ENCODE results near the gene SYCP3. TPM values are rescaled to one million over a fixed set of nuclear protein-coding genes. Genes with fewer than 3 reads are reported as not detected.
A peak's percentile ranks its signal among the peaks of the same experiment; 100 is the strongest.

The SYCP3 gene
- polyA plus RNA-seq, 1 of the 3 experiments (the other 2 are of a cell fraction), result 0.07 TPM

DNA sequence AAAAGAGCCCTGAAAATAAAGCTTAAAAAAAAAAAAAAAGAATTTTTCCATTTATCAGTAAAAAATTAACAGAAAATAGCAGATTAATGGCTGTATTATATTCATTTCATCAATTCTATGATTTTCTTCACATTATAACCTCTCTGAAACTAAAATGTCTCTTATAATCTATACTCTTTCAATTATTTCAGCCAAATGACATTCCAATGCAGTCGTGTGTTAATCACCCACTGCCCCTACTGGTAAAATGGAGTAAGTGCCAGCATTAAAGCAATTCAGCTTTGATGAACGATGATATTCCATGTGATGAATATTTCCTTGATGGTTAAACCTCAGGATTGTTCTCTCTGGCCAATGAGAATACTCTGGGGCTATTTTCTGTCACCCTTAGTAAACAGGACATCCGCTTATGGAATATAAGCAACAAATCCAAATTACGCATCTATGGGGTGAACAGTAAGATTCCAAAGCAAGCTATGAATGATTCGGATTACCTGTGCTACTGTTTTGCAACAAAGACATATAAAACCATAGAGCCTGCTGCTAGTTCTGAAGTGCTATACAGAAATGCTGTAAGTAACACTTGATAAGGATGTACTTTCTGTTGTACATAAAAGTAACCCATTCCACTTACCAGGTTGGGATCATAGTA is 20.3 kb upstream of the SYCP3 start:
- WGBS (ENCODE audit: low lambda C conversion rate), result 62% methylated on average over 5 of the region's 5 CpGs
- Histone ChIP-seq H4K20me1 (ENCODE audit: insufficient read depth) (no peaks in the 10 kb centered on the region), H3K9ac (no peak overlapping the region), H3K9me2 (no peaks in the 10 kb centered on the region), H3K4me1 (ENCODE audit: control insufficient read depth in 1 of 2, insufficient read depth in 2 of 2, low read depth in 1 of 2, low read length in 1 of 2) (no peaks in the 10 kb centered on the region), H3F3A (replicated peaks; ENCODE audit: insufficient read depth) (peaks cover 9% of the 10 kb centered on the region), H3K79me2 (ENCODE audit: insufficient read depth) (no peaks in the 10 kb centered on the region), H3K9me3 (no peaks in the 10 kb centered on the region), H3K4me3 (ENCODE audit: low read depth in 2 of 2, low read length in 1 of 2) (no peak overlapping the region; a peak in 1 of 4 replicates), H3K4me2 (no peak overlapping the region), H3K27me3 (ENCODE audit: insufficient read depth) (no peaks in the 10 kb centered on the region), H2AFZ (ENCODE audit: low read depth) (no peak overlapping the region), H3K27ac (ENCODE audit: low read depth in 2 of 2, low read length in 1 of 2) (no peak overlapping the region), H3K36me3 (replicated peaks in 1 of 2; ENCODE audit: control insufficient read depth in 1 of 2, insufficient read depth in 2 of 2, low read length in 1 of 2) (peaks cover 13 to 33% of the 10 kb centered on the region in 2 experiments)
- ChIA-PET CTCF (interaction anchor here (0.6 to 4.3 kb wide), 19 partner anchors 9 to 647 kb away, joined by 3 to 33 read pairs (median 4); partner anchors contain the start of genes ARL1 and GNPTAB), POLR2A (no interaction called here)
- DNase-seq, result peak; percentile 59
- TF ChIP-seq SMC3 (IDR thresholded peaks at IDR 0.05; ENCODE audit: low read depth, low read length), result peak; percentile 40
- peak; percentile 77 for TF ChIP-seq RAD21 (IDR thresholded peaks at IDR 0.05; ENCODE audit: low read length)
- TF ChIP-seq RFX5 (IDR thresholded peaks at IDR 0.05; ENCODE audit: low read length), result no peak
- TF ChIP-seq MEF2A (IDR thresholded peaks at IDR 0.05; ENCODE audit: borderline replicate concordance, low read depth), result no peak
- no peak for TF ChIP-seq EP300 (IDR thresholded peaks at IDR 0.05; ENCODE audit: borderline replicate concordance in 1 of 2, low read depth in 1 of 2, low read length in 1 of 2)
- no peak for TF ChIP-seq TAF1 (IDR thresholded peaks at IDR 0.05; ENCODE audit: borderline replicate concordance, low read depth, low read length)
- TF ChIP-seq, protein P1, sequence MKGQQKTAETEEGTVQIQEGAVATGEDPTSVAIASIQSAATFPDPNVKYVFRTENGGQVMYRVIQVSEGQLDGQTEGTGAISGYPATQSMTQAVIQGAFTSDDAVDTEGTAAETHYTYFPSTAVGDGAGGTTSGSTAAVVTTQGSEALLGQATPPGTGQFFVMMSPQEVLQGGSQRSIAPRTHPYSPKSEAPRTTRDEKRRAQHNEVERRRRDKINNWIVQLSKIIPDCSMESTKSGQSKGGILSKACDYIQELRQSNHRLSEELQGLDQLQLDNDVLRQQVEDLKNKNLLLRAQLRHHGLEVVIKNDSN (IDR thresholded peaks at IDR 0.05; ENCODE audit: borderline replicate concordance, low read depth), result no peak
- no peak for TF ChIP-seq TCF12 (IDR thresholded peaks at IDR 0.05)
- TF ChIP-seq FOSL2 (IDR thresholded peaks at IDR 0.05; ENCODE audit: borderline replicate concordance, low read depth), result no peak
- TF ChIP-seq, protein P2, sequence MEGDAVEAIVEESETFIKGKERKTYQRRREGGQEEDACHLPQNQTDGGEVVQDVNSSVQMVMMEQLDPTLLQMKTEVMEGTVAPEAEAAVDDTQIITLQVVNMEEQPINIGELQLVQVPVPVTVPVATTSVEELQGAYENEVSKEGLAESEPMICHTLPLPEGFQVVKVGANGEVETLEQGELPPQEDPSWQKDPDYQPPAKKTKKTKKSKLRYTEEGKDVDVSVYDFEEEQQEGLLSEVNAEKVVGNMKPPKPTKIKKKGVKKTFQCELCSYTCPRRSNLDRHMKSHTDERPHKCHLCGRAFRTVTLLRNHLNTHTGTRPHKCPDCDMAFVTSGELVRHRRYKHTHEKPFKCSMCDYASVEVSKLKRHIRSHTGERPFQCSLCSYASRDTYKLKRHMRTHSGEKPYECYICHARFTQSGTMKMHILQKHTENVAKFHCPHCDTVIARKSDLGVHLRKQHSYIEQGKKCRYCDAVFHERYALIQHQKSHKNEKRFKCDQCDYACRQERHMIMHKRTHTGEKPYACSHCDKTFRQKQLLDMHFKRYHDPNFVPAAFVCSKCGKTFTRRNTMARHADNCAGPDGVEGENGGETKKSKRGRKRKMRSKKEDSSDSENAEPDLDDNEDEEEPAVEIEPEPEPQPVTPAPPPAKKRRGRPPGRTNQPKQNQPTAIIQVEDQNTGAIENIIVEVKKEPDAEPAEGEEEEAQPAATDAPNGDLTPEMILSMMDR (IDR thresholded peaks at IDR 0.05), result peak; percentile 88
- no peak for TF ChIP-seq GABPA (IDR thresholded peaks at IDR 0.05; ENCODE audit: low read depth)

GRCh38 chr12:101750152-101750551 is 10.9 kb upstream of the SYCP3 start:
- Histone ChIP-seq H4K20me1 (ENCODE audit: insufficient read depth) (no peaks in the 10 kb centered on the region), H3K4me2 (no peak overlapping the region), H3K9me2 (no peaks in the 10 kb centered on the region), H3F3A (replicated peaks; ENCODE audit: insufficient read depth) (no peaks in the 10 kb centered on the region), H3K4me1 (ENCODE audit: control insufficient read depth in 1 of 2, insufficient read depth in 2 of 2, low read depth in 1 of 2, low read length in 1 of 2) (peaks cover 0 to 4% of the 10 kb centered on the region in 2 experiments; a peak in 1 of 4 replicates), H3K9ac (no peak overlapping the region), H3K27me3 (ENCODE audit: insufficient read depth) (no peaks in the 10 kb centered on the region), H2AFZ (ENCODE audit: low read depth) (no peak overlapping the region), H3K27ac (ENCODE audit: low read depth in 2 of 2, low read length in 1 of 2) (no peak overlapping the region), H3K79me2 (ENCODE audit: insufficient read depth) (no peaks in the 10 kb centered on the region), H3K4me3 (ENCODE audit: low read depth in 2 of 2, low read length in 1 of 2) (no peak overlapping the region), H3K9me3 (no peaks in the 10 kb centered on the region), H3K36me3 (replicated peaks in 1 of 2; ENCODE audit: control insufficient read depth in 1 of 2, insufficient read depth in 2 of 2, low read length in 1 of 2) (peaks cover 19 to 38% of the 10 kb centered on the region in 2 experiments)
- DNase-seq, result no peak
- WGBS (ENCODE audit: low lambda C conversion rate), result 94% methylated on average over 4 of the region's 4 CpGs
- ChIA-PET POLR2A (no interaction called here), CTCF (no interaction called here)
- TF ChIP-seq NFIC (IDR thresholded peaks at IDR 0.05; ENCODE audit: borderline replicate concordance) (no peak), ZBTB33 (IDR thresholded peaks at IDR 0.05; ENCODE audit: borderline replicate concordance, low read depth) (no peak), FOXM1 (IDR thresholded peaks at IDR 0.05; ENCODE audit: low read depth) (no peak), MXI1 (IDR thresholded peaks at IDR 0.05; ENCODE audit: low read depth, low read length) (no peak), RFX5 (IDR thresholded peaks at IDR 0.05; ENCODE audit: low read length) (no peak), EZH2phosphoT487 (IDR thresholded peaks at IDR 0.05; ENCODE audit: borderline replicate concordance, low read depth) (no peak), YY1 (IDR thresholded peaks at IDR 0.05; ENCODE audit: low read depth) (no peak), SMC3 (IDR thresholded peaks at IDR 0.05; ENCODE audit: low read depth, low read length) (no peak), MEF2A (IDR thresholded peaks at IDR 0.05; ENCODE audit: borderline replicate concordance, low read depth) (no peak), CHD2 (IDR thresholded peaks at IDR 0.05; ENCODE audit: low read length, partially characterized antibody) (no peak), GABPA (IDR thresholded peaks at IDR 0.05; ENCODE audit: low read depth) (no peak), RAD21 (IDR thresholded peaks at IDR 0.05; ENCODE audit: low read length) (no peak), FOSL2 (IDR thresholded peaks at IDR 0.05; ENCODE audit: borderline replicate concordance, low read depth) (no peak), NRF1 (IDR thresholded peaks at IDR 0.05; ENCODE audit: low read depth, low read length) (no peak)

Data from SK-N-SH (cell line).